Umbilical cord (tissue), 2 donors: ENCODE data around the gene TAS2R14. TPM values are rescaled to one million over a fixed set of nuclear protein-coding genes. Genes with fewer than 3 reads are reported as not detected.

ENCODE experiments used
- DNase-seq: peaks from one replicate; pipeline ENCODE4 v3.0.0-alpha.2; 2015; ENCODE audit warnings: low spot score
- total RNA-seq: library from RNA; depleted of rRNA; stranded (reverse); fragments of >200 nt; gene quantifications from one replicate; pipeline ENCODE4 v1.2.3, GENCODE V29; 2014; ENCODE audit warnings: low replicate concordance; ENCODE audit not compliant: insufficient read depth

TAS2R14 gene, protein sequence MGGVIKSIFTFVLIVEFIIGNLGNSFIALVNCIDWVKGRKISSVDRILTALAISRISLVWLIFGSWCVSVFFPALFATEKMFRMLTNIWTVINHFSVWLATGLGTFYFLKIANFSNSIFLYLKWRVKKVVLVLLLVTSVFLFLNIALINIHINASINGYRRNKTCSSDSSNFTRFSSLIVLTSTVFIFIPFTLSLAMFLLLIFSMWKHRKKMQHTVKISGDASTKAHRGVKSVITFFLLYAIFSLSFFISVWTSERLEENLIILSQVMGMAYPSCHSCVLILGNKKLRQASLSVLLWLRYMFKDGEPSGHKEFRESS
- 21.4 TPM for total RNA-seq

- DNase-seq: no peak
Measured at GRCh38 chr12:10939163-10939562, at the start of gene TAS2R14. Gene TAS2R14, minus strand, starts transcription at chr12:10939263. Its CDS starts 56 bp downstream, at chr12:10939207.

- DNase-seq: no peak
Measured at GRCh38 chr12:10986812-10987211, 47.7 kb upstream of the TAS2R14 start, which contains the start of gene TAS2R50. Gene TAS2R50, minus strand, starts transcription at chr12:10986912. Its CDS starts 52 bp downstream, at chr12:10986860.

GRCh38 chr12:10982244-10982643 lies 43.2 kb upstream of the TAS2R14 start:
- DNase-seq: no peak

GRCh38 chr12:10974965-10975364 lies 35.9 kb upstream of the TAS2R14 start:
- DNase-seq: no peak

DNA sequence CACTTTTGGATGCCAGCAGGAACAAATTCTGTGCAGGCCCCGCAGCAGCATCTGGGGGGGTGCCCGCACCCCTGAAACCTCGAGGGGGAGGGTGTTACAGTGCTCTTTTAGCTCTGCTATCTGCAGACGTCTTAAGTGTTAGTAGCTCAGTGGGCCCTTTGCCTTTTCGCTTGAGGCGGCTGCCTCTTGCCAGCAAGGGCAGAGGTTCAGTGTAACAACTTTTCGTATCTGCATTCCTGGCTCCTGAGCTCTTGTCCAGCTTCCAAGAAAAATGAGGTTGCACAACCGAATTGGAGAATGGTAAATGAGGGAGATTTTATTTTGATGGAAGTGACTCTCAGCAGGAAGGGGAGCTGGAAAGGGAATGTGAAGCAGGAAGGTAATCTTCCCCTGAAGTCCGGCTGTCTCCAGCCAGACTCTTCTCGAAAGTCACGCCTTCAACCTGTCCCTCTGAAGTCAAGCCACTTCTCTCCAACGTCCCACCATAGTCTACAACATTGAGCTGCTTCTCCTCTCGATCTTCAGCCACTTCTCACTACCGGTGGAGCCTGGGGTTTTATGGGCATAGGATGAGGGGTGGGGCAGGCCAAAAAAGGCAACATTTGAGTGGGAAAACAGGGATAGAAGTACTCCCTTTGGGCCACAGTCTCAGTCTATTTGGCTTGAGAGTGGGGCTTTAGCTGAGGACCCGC lies 29.8 kb upstream of the TAS2R14 start:
- DNase-seq: peak; percentile 2

DNA sequence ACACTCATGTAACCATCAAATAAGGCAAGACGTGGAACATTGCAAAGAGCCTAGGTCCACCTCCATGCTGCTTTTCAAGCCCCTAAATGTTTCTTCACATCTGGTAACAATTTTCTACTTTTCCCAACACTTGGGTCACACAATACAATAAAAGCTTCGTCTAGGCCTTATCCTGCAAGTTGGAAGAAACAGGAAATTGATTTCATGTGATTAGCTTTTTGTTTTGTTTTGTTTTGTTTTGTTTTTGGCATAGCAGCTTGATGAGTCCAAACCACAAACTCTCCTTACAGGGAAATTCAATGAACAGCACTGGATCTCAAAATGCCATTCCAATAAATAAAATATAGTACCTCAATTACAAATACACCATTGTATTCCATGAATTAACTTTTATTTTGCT lies 28.3 kb upstream of the TAS2R14 start:
- DNase-seq: no peak

- no peak for DNase-seq
Measured at GRCh38 chr12:10966314-10966713, 27.3 kb upstream of the TAS2R14 start.

DNA sequence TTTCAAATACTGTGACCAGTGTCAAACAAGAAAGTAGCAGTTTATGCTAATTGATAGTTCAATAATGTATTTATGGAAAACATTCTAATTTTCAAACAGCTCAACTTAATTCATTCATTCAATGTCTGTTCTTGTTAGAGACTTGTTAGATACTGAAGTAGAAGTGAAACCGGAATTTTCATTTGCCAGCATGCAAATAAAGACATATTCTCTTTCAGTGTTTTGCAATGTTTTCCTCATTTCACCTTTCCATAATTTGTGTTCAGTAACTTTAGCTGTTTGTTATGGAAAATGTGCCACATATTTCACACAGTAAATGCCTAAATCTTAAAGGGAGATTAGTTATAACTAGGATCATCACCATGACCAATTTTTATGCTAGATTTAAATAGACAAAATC lies 26.4 kb upstream of the TAS2R14 start:
- no peak for DNase-seq

GRCh38 chr12:10960211-10960610 lies 21.1 kb upstream of the TAS2R14 start:
- no peak for DNase-seq

GRCh38 chr12:10959804-10960203 lies 20.7 kb upstream of the TAS2R14 start:
- DNase-seq: no peak

DNA sequence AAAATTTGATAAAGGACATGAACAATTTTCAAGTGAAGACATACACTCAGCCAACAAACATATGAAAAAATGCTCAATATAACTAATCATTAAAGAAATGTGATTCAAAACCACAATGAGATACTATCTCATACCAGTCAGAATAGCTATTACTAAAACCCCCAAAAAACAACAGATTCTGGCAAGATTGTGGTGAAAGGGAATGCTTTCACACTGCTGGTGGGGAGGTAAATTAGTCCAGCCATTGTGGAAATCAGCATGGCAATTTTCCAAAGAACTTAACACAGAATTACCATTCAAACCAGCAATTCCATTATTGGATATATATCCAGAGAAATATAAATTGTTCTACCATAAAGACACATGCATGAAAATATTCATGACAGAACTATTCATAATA lies 18.7 kb upstream of the TAS2R14 start:
- DNase-seq: no peak

DNA sequence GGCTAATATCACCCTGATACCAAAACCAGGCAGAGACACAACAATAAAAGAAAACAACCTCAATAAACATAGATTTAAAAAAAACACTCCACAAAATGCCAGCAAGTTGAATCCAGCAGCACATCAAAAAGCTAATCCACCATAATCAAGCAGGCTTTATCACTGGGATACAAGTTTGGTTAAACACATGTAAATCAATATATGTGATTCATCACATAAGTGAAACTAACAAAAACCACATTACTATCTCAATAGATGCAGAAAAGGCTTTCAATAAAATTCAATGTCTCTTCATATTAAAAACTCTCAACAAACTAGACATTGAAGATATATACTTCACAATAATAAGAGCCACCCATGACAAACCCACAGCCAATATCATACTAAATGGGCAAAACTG lies 17.0 kb upstream of the TAS2R14 start:
- no peak for DNase-seq

DNA sequence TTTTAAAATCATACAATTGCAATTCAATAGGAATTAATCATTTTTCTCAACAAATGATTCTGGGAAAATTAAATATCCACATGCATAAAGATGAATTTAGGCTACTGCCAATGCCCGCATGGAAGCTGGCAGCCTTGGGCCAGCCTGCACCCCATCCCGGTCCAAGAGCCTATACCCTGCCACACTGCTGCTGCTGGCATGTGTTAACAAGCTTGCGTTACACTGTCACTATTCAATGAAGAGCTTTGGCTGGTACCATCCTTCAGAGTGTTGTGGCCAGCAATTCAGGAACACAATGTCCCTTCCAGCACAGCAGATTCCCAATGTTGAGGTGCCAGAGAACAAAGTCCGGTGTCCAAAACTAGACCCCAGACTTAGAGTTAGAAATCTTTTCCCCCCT lies 13.6 kb upstream of the TAS2R14 start:
- DNase-seq: no peak

DNA sequence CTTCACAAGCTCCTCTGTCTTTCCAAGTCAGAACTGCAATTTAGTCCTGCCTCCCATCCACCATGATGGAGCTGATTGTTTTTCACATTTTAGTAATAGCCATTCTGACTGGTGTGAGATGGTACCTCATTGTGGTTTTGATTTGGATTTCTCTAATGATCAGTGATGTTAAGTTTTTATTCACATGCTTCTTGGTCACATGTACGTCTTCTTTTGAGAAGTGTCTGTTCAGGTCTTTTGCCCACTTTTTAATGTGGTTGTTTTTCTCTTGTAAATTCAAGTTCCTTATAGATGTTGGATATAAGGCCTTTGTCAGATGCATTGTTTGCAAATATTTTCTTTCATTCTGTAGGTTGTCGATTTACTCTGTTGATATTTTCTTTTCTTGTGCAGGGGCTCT lies 4.1 kb upstream of the TAS2R14 start:
- no peak for DNase-seq

- DNase-seq: no peak
Measured at GRCh38 chr12:10941916-10942607, 3.0 kb upstream of the TAS2R14 start.

DNA sequence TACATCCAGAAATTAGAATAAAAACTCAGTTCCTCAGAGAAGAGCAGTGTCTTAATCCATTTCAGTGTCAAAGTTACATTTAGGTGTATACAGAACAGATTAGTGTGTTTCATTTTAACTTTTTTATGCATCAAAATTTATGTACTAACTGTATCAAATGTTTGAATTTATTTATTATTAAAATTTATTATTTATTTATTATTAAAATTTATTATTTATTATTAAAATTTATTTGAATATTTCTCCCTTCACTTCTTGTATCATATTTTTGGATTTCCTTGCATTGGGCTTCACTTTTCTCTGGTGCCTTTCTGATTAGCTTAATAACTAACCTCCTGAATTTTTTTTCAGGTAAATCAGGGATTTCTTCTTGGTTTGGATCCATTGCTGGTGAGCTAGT lies 2.3 kb upstream of the TAS2R14 start:
- DNase-seq: no peak

- DNase-seq: no peak
Measured at GRCh38 chr12:10940389-10940788, 1.3 kb upstream of the TAS2R14 start.

GRCh38 chr12:10936506-10936905 lies 2.6 kb downstream of the TAS2R14 start:
- DNase-seq: no peak

GRCh38 chr12:10928746-10929286 lies 10.2 kb downstream of the TAS2R14 start, which contains the start of gene PRH2:
Gene PRH2, plus strand, starts transcription at chr12:10929236. Its CDS starts 38 bp downstream, at chr12:10929274.
- DNase-seq: no peak

GRCh38 chr12:10926269-10926668 lies 12.8 kb downstream of the TAS2R14 start:
- DNase-seq: no peak

GRCh38 chr12:10919809-10920208 lies 19.3 kb downstream of the TAS2R14 start:
- no peak for DNase-seq

DNA sequence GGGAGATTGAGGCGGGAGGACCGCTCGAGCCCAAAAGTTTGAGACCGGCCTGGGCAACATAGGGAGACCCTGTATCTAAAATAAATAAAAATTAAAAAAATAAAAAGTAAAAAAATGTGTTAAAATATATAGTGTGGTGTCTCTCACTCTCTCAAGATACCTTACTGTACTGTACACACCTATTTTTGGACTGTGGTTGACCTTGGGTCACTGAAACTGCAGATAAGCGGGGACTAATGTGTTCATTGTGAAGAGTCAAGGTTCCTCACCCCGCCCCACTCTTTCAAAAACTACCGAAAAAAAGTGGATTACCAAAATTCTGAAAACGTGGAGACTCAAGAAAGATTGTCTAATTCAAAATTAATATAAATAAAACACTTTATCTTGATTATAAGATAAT lies 28.7 kb downstream of the TAS2R14 start:
- DNase-seq: no peak
